HepG2 (cell line): Measurements from ENCODE around the gene CALHM5. TPM values are rescaled to one million over a fixed set of nuclear protein-coding genes. Genes with fewer than 3 reads are reported as not detected.

Source experiments
- AGO2 ChIP-seq: fragments of 200-400 bp; formaldehyde crosslinking; optimal IDR thresholded peaks from 2 replicates; pipeline ENCODE3; 2017; ENCODE audit warnings: mild to moderate bottlenecking, low read depth, low read length, moderate library complexity
- E2F5 ChIP-seq: sonication (generic); formaldehyde crosslinking; conservative IDR thresholded peaks from 2 replicates; pipeline ENCODE4 v1.4.0; 2020; ENCODE audit warnings: missing genetic modification reagents
- GMEB2 ChIP-seq: IDR thresholded peaks from 2 replicates; pipeline ENCODE4 v1.6.1; 2016; ENCODE audit warnings: missing biosample characterization, missing genetic modification reagents, low read depth
- HOXA9 ChIP-seq: sonication (generic); formaldehyde crosslinking; IDR thresholded peaks from 2 replicates; pipeline ENCODE4 v1.8.1; 2022; ENCODE audit warnings: missing genetic modification reagents, mild to moderate bottlenecking, moderate library complexity, borderline replicate concordance
- JARID2 ChIP-seq: sonication (generic); formaldehyde crosslinking; IDR thresholded peaks from 2 replicates; pipeline ENCODE4 v1.8.1; 2023; ENCODE audit warnings: missing genetic modification reagents, inconsistent platforms; ENCODE audit not compliant: insufficient replicate concordance
- KMT2A ChIP-seq: sonication (generic); formaldehyde crosslinking; IDR thresholded peaks from 2 replicates; pipeline ENCODE4 v1.4.0; 2020; ENCODE audit warnings: missing genetic modification reagents
- MEIS2 ChIP-seq: sonication (generic); formaldehyde crosslinking; IDR thresholded peaks from 2 replicates; pipeline ENCODE4 v1.9.0; 2021; ENCODE audit warnings: mild to moderate bottlenecking, missing genetic modification reagents
- PHF20 ChIP-seq: sonication (generic); formaldehyde crosslinking; IDR thresholded peaks from 2 replicates; pipeline ENCODE4 v1.5.0; 2020; ENCODE audit warnings: mild to moderate bottlenecking, missing genetic modification reagents
- RBFOX2 ChIP-seq: fragments of 200-400 bp; formaldehyde crosslinking; IDR thresholded peaks from 2 replicates; pipeline ENCODE4 v1.6.1; 2017; ENCODE audit warnings: low read depth, mild to moderate bottlenecking, low read length
- RBM22 ChIP-seq: fragments of 200-400 bp; formaldehyde crosslinking; optimal IDR thresholded peaks from 2 replicates; pipeline ENCODE3; 2017; ENCODE audit warnings: mild to moderate bottlenecking, low read length, moderate library complexity
- SATB2 ChIP-seq: sonication (generic); formaldehyde crosslinking; IDR thresholded peaks from 2 replicates; pipeline ENCODE4 v1.5.0; 2020; ENCODE audit warnings: missing genetic modification reagents
- ZNF138 ChIP-seq: sonication (generic); formaldehyde crosslinking; IDR thresholded peaks from 2 replicates; pipeline ENCODE4 v1.5.0; 2020; ENCODE audit warnings: mild to moderate bottlenecking, low read depth, missing genetic modification reagents
- ZNF574 ChIP-seq: sonication (generic); formaldehyde crosslinking; IDR thresholded peaks from 2 replicates; pipeline ENCODE4 v1.4.0; 2020; ENCODE audit warnings: missing genetic modification reagents
- ZNF607 ChIP-seq: sonication (generic); formaldehyde crosslinking; IDR thresholded peaks from 2 replicates; pipeline ENCODE4 v1.5.1; 2020; ENCODE audit warnings: missing genetic modification reagents, mild to moderate bottlenecking, borderline replicate concordance
- ZNF678 ChIP-seq: sonication (generic); formaldehyde crosslinking; IDR thresholded peaks from 2 replicates; pipeline ENCODE4 v1.4.0; 2020; ENCODE audit warnings: mild to moderate bottlenecking, missing genetic modification reagents
- ZNF766 ChIP-seq: sonication (generic); formaldehyde crosslinking; IDR thresholded peaks from 2 replicates; pipeline ENCODE4 v1.5.0; 2020; ENCODE audit warnings: missing genetic modification reagents, borderline replicate concordance
- polyA plus RNA-seq, 8 experiments: library from polyadenylated mRNA; depleted of rRNA in 3 of 8; stranded (reverse) in 7 of 8; unstranded in 1 of 8; fragments of >200 nt; fragmentation: Illumina TruSeq in 4 of 8; extraction: Trizol in 4 of 8; gene quantifications; 2 replicates each; pipeline versions ENCODE4 v1.2.1 to v1.2.3, GENCODE V29; 2011 to 2016; ENCODE audit warnings: low read depth in 4 of 8, missing spikeins in 1 of 8, mixed read lengths in 1 of 8; ENCODE audit not compliant: insufficient read depth in 1 of 8
- total RNA-seq, 5 experiments: library from RNA; depleted of rRNA; stranded (reverse); fragments of >200 nt; fragmentation: Illumina TruSeq; extraction: Trizol; gene quantifications; 2 replicates each; pipeline ENCODE4 v1.2.3, GENCODE V29; 2016; ENCODE audit warnings: low read depth in 1 of 5
- TF ChIP-seq, protein P1 (sequence below): conservative IDR thresholded peaks from 2 replicates; pipeline ENCODE4 v1.6.1; 2018; ENCODE audit warnings: missing genetic modification reagents
- TF ChIP-seq, protein P2 (sequence below): sonication (generic); formaldehyde crosslinking; IDR thresholded peaks from 2 replicates; pipeline ENCODE4 v1.8.1; 2023; ENCODE audit warnings: mild to moderate bottlenecking, moderate library complexity, missing genetic modification reagents
- TF ChIP-seq, protein P3 (sequence below): sonication (generic); formaldehyde crosslinking; IDR thresholded peaks from 2 replicates; pipeline ENCODE4 v1.4.0; 2020; ENCODE audit warnings: mild to moderate bottlenecking, low read depth, missing genetic modification reagents

CALHM5 gene
- total and polyA plus RNA-seq, 2 of the 13 experiments (the other 11 are each of a cell fraction or from before 2014, with no cell fraction given) = not detected

DNA sequence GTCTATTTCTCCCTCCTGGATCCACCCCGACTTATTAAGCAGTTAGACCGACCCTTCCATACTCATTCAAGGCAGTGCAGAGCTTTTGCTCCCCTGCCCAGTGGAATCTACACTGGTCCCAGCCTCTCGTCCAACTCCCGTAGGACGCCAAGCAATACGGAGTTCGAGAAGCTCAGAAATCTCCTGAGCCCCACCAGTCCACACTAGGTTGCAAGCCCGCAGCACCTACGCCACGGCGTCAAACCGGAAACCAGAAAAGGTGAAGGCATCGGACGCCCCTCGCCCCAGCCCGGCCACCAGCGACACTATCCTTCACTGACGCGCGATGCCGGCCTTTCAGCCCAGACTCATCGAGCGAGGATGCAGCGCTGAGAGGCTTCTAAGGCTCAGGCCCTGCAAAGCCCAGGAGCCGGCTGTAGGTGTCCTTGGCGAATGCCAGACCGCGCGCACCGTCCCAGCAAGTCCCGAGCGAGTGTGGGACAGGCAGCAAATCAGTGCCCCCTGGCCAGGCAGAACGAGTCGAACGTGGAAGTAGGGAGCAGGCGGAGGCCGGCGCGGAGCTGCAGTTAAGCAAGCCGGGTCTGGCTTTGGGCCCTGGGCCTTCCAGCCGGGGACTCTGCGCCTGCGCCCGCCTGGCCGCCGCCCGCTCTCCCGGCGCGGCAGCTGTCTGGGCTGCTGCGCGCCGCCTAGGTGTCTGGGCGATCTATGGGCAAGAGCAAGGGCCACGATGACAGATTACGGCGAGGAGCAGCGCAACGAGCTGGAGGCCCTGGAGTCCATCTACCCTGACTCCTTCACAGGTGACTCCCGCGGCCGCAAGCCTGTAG lies 59.6 kb downstream of the CALHM5 start, which contains the start of gene RWDD1 (continued):
- TF ChIP-seq, protein P1, sequence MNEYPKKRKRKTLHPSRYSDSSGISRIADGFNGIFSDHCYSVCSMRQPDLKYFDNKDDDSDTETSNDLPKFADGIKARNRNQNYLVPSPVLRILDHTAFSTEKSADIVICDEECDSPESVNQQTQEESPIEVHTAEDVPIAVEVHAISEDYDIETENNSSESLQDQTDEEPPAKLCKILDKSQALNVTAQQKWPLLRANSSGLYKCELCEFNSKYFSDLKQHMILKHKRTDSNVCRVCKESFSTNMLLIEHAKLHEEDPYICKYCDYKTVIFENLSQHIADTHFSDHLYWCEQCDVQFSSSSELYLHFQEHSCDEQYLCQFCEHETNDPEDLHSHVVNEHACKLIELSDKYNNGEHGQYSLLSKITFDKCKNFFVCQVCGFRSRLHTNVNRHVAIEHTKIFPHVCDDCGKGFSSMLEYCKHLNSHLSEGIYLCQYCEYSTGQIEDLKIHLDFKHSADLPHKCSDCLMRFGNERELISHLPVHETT (CRISPR knock-in tag) = peak; percentile 95
- TF ChIP-seq ZNF138 (CRISPR knock-in tag) (no peak), AGO2 (peak; percentile 73), JARID2 (no peak), SATB2 (peak; percentile 83; the same call in 1 of the 2 replicates), GMEB2 (CRISPR knock-in tag) (peak; percentile 57), HOXA9 (no peak), ZNF607 (CRISPR knock-in tag) (peak; percentile 94), RBM22 (no peak), MEIS2 (CRISPR knock-in tag) (peak; percentile 61; the same call in 1 of the 2 replicates), ZNF678 (CRISPR knock-in tag) (0 out of 2 replicates have a peak, but pooled peaks have one; percentile 73), RBFOX2 (peak; percentile 90), PHF20 (CRISPR knock-in tag) (peak; percentile 98), E2F5 (CRISPR knock-in tag) (peak; percentile 86), ZNF574 (peak; percentile 95), ZNF766 (peak; percentile 87; the same call in 1 of the 2 replicates), KMT2A (peak; percentile 99)
- TF ChIP-seq, protein P2, sequence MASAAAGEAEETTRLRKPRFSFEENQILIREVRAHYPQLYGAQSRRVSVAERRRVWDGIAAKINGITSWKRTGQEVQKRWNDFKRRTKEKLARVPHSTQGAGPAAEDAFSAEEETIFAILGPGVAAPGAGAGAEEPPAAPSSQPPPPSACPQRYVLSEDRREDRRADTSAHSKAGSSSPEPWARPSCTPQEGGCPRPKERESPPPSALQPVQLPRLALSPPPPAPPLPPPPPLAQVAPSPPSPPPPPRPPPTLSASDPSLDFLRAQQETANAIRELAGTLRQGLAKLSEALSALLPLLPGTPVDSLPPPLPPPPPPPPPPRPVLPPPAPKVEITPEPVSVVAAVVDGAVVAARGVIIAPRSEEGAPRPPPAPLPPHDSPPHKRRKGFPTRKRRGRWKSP (CRISPR knock-in tag) = peak; percentile 98
- TF ChIP-seq, protein P3, sequence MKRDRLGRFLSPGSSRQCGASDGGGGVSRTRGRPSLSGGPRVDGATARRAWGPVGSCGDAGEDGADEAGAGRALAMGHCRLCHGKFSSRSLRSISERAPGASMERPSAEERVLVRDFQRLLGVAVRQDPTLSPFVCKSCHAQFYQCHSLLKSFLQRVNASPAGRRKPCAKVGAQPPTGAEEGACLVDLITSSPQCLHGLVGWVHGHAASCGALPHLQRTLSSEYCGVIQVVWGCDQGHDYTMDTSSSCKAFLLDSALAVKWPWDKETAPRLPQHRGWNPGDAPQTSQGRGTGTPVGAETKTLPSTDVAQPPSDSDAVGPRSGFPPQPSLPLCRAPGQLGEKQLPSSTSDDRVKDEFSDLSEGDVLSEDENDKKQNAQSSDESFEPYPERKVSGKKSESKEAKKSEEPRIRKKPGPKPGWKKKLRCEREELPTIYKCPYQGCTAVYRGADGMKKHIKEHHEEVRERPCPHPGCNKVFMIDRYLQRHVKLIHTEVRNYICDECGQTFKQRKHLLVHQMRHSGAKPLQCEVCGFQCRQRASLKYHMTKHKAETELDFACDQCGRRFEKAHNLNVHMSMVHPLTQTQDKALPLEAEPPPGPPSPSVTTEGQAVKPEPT (CRISPR knock-in tag) = peak; percentile 97
